ENCODE measurements around the gene STN1.
"Not testable (repeated sequence)": the region's sequence is repeated elsewhere in the genome, so short reads cannot be mapped to it uniquely, and the experiment has no call there.

DNA sequence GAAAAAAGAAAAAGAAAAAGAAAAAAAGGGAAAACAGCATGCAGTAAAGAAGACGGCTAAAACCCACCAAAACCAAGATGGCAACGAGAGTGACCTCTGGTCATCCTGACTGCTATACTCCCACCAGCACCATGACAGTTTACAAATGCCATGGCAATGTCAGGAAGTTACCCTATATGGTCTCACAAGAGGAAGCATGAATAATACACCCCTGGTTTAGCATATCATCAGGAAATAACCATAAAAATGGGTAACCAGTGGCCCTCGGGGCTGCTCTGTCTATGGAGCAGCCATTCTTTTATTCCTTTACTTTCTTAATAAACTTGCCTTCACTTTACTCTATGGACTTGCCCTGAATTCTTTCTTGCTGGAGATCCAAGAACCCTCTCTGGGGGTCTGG is 72.6 kb downstream of the STN1 start:
- TF ChIP-seq, protein P1, sequence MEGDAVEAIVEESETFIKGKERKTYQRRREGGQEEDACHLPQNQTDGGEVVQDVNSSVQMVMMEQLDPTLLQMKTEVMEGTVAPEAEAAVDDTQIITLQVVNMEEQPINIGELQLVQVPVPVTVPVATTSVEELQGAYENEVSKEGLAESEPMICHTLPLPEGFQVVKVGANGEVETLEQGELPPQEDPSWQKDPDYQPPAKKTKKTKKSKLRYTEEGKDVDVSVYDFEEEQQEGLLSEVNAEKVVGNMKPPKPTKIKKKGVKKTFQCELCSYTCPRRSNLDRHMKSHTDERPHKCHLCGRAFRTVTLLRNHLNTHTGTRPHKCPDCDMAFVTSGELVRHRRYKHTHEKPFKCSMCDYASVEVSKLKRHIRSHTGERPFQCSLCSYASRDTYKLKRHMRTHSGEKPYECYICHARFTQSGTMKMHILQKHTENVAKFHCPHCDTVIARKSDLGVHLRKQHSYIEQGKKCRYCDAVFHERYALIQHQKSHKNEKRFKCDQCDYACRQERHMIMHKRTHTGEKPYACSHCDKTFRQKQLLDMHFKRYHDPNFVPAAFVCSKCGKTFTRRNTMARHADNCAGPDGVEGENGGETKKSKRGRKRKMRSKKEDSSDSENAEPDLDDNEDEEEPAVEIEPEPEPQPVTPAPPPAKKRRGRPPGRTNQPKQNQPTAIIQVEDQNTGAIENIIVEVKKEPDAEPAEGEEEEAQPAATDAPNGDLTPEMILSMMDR (conservative IDR thresholded peaks at IDR 0.05; ENCODE audit: low read depth, low read length) = not testable (repeated sequence)
- TF ChIP-seq CEBPB (IDR thresholded peaks at IDR 0.05; ENCODE audit: low read depth, low read length); BHLHE40 (IDR thresholded peaks at IDR 0.05; ENCODE audit: low read depth, low read length); POLR2A (IDR thresholded peaks at IDR 0.05; ENCODE audit: low read depth, low read length); RFX5 (IDR thresholded peaks at IDR 0.05; ENCODE audit: low read depth, low read length); MAZ (IDR thresholded peaks at IDR 0.05; ENCODE audit: borderline replicate concordance, low read depth, low read length); RAD21 (IDR thresholded peaks at IDR 0.05; ENCODE audit: low read length); CHD1 (IDR thresholded peaks at IDR 0.05; ENCODE audit: low read depth, low read length); NFE2L2 (IDR thresholded peaks at IDR 0.05; ENCODE audit: low read depth, low read length); RCOR1 (IDR thresholded peaks at IDR 0.05; ENCODE audit: insufficient replicate concordance, low read length): not testable (repeated sequence)

Data from IMR-90 (cell line).